ENCODE results near the gene SSRP1. TPM values are rescaled to one million over a fixed set of nuclear protein-coding genes. Genes with fewer than 3 reads are reported as not detected.

The SSRP1 gene
- total RNA-seq, 1 donor from 2014 or later: 64.7 TPM

DNA sequence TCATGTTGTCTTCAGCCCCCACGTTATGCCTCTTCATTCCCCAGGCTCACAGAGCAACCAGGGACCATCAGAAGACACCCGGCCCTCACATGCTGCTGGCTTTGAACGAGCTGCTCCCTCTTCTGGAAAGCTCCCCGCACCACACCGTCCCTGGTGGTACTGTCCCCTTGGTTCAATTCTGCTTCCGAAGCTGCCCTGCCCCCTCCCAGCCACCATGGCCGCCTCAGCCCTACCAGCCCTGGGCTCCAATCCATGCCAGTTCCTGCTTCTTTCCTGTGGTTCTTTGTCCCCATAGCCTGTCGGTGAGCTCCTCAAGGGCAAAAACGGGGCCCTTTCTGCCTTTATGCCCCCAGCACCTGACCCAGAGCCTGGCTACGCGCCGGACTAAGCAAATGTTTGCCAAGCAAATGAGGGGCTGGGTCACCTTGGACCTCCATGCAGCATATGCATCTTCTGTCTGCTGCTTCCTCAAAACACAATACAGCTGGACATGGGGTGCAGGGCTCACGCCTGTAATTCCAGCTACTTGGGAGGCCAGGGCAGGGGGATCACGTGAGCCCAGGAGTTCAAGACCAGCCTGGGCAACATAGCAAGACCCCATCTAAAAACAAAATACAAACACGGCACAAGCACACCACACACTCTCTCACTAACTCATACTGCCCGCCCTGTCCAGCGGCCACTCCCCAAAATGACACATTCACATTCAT lies 32.3 kb downstream of the SSRP1 start:
- ATAC-seq: no peak
- Histone ChIP-seq H3K9me3 (peaks cover 6% of the 10 kb centered on the region), H3K27ac (no peak overlapping the region), H3K4me3 (no peak overlapping the region), H3K4me1 (peaks cover 44% of the 10 kb centered on the region), H3K27me3 (no peaks in the 10 kb centered on the region), H3K36me3 (peaks cover 59% of the 10 kb centered on the region)
- intact Hi-C loops (cut with DNase I): no loop called here
- TF ChIP-seq, protein P1, sequence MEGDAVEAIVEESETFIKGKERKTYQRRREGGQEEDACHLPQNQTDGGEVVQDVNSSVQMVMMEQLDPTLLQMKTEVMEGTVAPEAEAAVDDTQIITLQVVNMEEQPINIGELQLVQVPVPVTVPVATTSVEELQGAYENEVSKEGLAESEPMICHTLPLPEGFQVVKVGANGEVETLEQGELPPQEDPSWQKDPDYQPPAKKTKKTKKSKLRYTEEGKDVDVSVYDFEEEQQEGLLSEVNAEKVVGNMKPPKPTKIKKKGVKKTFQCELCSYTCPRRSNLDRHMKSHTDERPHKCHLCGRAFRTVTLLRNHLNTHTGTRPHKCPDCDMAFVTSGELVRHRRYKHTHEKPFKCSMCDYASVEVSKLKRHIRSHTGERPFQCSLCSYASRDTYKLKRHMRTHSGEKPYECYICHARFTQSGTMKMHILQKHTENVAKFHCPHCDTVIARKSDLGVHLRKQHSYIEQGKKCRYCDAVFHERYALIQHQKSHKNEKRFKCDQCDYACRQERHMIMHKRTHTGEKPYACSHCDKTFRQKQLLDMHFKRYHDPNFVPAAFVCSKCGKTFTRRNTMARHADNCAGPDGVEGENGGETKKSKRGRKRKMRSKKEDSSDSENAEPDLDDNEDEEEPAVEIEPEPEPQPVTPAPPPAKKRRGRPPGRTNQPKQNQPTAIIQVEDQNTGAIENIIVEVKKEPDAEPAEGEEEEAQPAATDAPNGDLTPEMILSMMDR (IDR thresholded peaks at IDR 0.05): no peak
- DNase-seq: no peak

- Histone ChIP-seq H3K36me3 (peaks cover 54% of the 10 kb centered on the region), H3K27ac (no peak overlapping the region), H3K4me1 (peaks cover 34% of the 10 kb centered on the region), H3K27me3 (no peaks in the 10 kb centered on the region), H3K4me3 (no peak overlapping the region), H3K9me3 (peaks cover 6% of the 10 kb centered on the region)
- no peak for DNase-seq
- TF ChIP-seq, protein P1 (IDR thresholded peaks at IDR 0.05): no peak
- no peak for ATAC-seq
- intact Hi-C loops (cut with DNase I): no loop called here
Measured at GRCh38 chr11:57302489-57302888, 33.2 kb downstream of the SSRP1 start.

DNA sequence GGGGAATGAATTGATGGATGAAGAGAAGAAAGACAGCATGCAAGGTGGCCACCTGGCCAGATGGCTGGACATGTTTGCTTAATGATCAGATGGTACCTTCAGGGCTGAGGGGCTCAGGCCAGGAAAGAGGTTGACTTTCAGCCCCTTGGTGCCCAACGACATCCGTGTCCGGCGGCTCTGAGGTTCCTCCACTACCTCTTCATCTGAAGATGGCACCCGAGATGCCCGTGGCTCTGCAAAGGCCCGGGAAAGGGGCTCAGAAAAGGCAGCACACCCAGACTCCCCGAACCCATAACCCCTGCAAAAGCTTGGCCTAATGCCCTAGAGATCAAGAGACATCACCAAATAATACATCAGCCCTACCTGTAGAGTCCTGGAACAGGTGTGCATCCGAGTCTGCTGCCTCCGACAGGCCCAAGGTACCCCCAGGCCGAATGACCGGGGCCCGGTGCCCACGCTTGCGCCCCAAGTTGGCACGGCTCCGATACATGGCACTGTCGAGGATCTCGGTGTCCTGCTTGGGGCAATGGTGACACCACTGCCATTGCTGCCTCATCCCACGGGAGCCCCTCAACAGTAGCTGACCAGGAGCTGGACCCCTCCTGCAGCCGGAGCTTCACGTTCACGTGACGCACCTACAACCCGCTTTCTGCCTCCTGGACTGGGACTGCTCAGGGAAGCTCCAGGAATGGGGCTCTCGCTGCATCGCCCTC lies 33.8 kb downstream of the SSRP1 start:
- no peak overlapping the region for H3K27ac ChIP-seq
- DNase-seq (no peak), ATAC-seq (no peak)
- TF ChIP-seq, protein P1 (IDR thresholded peaks at IDR 0.05): no peak
- peaks cover 54% of the 10 kb centered on the region for H3K36me3 ChIP-seq
- H3K4me1 ChIP-seq: peaks cover 28% of the 10 kb centered on the region
- no peak overlapping the region for H3K4me3 ChIP-seq
- intact Hi-C loops (cut with DNase I): no loop called here
- H3K9me3 ChIP-seq: peaks cover 6% of the 10 kb centered on the region
- H3K27me3 ChIP-seq: no peaks in the 10 kb centered on the region

DNA sequence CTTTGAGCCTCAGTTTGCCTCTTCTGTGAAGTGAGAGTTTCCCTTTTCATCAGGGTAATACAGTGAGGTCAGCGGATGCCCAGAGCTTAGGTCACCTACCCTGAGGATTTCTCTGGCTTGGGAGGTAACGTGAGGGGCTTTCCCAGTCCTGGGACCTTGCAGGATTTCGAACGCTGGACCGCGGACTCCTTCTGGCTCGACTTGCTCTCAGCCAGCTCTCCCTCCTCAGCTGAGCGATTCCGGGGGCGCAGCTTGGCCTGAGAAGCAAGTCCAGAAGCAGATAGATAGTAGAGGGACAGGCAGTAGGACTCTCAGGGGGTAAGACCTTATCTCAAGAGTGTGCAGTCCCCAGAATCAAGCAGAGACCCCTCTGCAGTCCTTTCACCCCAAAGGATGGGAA lies 34.9 kb downstream of the SSRP1 start:
- H3K36me3 ChIP-seq: peaks cover 54% of the 10 kb centered on the region
- intact Hi-C loops (cut with DNase I): no loop called here
- H3K27me3 ChIP-seq: no peaks in the 10 kb centered on the region
- TF ChIP-seq, protein P1 (IDR thresholded peaks at IDR 0.05): no peak
- DNase-seq: no peak
- H3K4me3 ChIP-seq: no peak overlapping the region
- peaks cover 17% of the 10 kb centered on the region for H3K4me1 ChIP-seq
- H3K9me3 ChIP-seq: peaks cover 6% of the 10 kb centered on the region
- ATAC-seq: no peak
- no peak overlapping the region for H3K27ac ChIP-seq

DNA sequence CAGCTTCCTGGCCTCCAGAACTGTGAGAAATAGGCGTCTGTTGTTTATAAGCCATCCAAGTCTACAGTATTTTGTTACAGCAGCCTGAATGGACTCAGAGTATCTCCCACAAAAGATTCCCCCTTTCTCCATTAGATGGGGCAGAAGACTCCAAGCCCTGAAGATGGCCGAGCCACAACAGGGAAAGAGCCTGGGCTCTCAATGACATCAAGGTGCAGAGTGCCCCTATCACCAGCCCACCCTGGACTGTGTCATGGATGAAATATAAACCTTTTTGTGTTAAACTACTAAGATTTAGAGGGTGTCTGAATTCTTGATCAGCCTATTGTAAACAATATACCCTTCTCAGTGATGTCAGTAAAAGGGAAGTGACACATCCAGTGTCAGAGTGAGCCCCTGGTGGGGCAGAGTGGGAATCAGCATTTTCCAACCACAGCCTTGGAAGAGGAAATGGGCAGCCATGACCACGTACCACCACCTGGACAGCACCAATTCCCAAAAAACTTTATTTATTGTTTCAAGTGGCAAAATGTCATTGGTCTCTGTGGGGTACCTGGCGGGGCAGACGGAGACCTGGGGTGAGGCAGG lies 36.4 kb downstream of the SSRP1 start:
- intact Hi-C loops (cut with DNase I): no loop called here
- Histone ChIP-seq H3K36me3 (peaks cover 54% of the 10 kb centered on the region), H3K4me1 (peaks cover 12% of the 10 kb centered on the region), H3K27me3 (no peaks in the 10 kb centered on the region), H3K4me3 (no peak overlapping the region), H3K27ac (no peak overlapping the region), H3K9me3 (peaks cover 6% of the 10 kb centered on the region)
- TF ChIP-seq, protein P1 (IDR thresholded peaks at IDR 0.05): no peak
- DNase-seq (no peak), ATAC-seq (no peak)
